ENCODE results near the gene BANF1.
A peak's percentile ranks its signal among the peaks of the same experiment; 100 is the strongest.

The BANF1 gene

GRCh38 chr11:66039765-66040164 lies 37.5 kb downstream of the BANF1 start:
- no peak for DNase-seq (ENCODE audit: low spot score)

- DNase-seq (ENCODE audit: low spot score), result no peak
Measured at GRCh38 chr11:66042227-66042995, 40.1 kb downstream of the BANF1 start.

GRCh38 chr11:66042996-66043906 lies 40.9 kb downstream of the BANF1 start:
- no peak for DNase-seq (ENCODE audit: low spot score)

- no peak for DNase-seq (ENCODE audit: low spot score)
Measured at GRCh38 chr11:66044757-66045156, 42.5 kb downstream of the BANF1 start.

GRCh38 chr11:66045177-66045639 lies 42.9 kb downstream of the BANF1 start:
- DNase-seq (ENCODE audit: low spot score), result peak; percentile 85

- DNase-seq (ENCODE audit: low spot score), result no peak
Measured at GRCh38 chr11:66046901-66047300, 44.6 kb downstream of the BANF1 start.

GRCh38 chr11:66047541-66048365 lies 45.5 kb downstream of the BANF1 start:
- no peak for DNase-seq (ENCODE audit: low spot score)

GRCh38 chr11:66048547-66049323 lies 46.4 kb downstream of the BANF1 start, which contains the start of gene GAL3ST3:
Gene GAL3ST3 (minus strand): TSS chr11:66049161. CDS start chr11:66045415, 3,746 bp downstream.
- DNase-seq (ENCODE audit: low spot score), result no peak

GRCh38 chr11:66050581-66051231 lies 48.4 kb downstream of the BANF1 start:
- DNase-seq (ENCODE audit: low spot score), result no peak

- DNase-seq (ENCODE audit: low spot score), result no peak
Measured at GRCh38 chr11:66051371-66051765, 49.1 kb downstream of the BANF1 start.

- DNase-seq (ENCODE audit: low spot score), result peak; percentile 99
Measured at GRCh38 chr11:66051766-66052663, 49.7 kb downstream of the BANF1 start, which contains the start of gene SF3B2. Gene SF3B2 (plus strand): TSS chr11:66052364. CDS start chr11:66052385, 21 bp downstream.

- DNase-seq (ENCODE audit: low spot score), result no peak
Measured at GRCh38 chr11:66052664-66052982, 50.3 kb downstream of the BANF1 start.

All from activated CD4-positive, alpha-beta T cell treated with anti-CD3 and anti-CD28 coated beads, Interleukin-2, Interleukin-4, amounts not matched to agents 100 ng/mL and 50 ng/mL, durations not matched to agents 16 hours and 8 hours (primary cell).